Measurements from ENCODE around the gene ZPR1. TPM values are rescaled to one million over a fixed set of nuclear protein-coding genes. Genes with fewer than 3 reads are reported as not detected.

Gene ZPR1
- total RNA-seq, 4 donors from 2014 or later: 4.1 to 43.1 (median 22.3) TPM

- intact Hi-C loops (cut with DNase I; ENCODE audit: low total_unique reads): no loop called here
- no peak for DNase-seq
- Histone ChIP-seq H3K9me3 (no peaks in the 10 kb centered on the region), H3K27me3 (no peaks in the 10 kb centered on the region), H3K36me3 (no peaks in the 10 kb centered on the region), H3K4me3 (no peak overlapping the region), H3K4me1 (no peaks in the 10 kb centered on the region), H3K27ac (no peak overlapping the region)
- TF ChIP-seq POLR2A (IDR thresholded peaks at IDR 0.05) (no peak), CTCF (IDR thresholded peaks at IDR 0.05) (no peak)
Observed at GRCh38 chr11:116733043-116733755, 54.6 kb downstream of the ZPR1 start.

GRCh38 chr11:116732271-116733042 is 55.4 kb downstream of the ZPR1 start:
- peak; percentile 33 to 41 for DNase-seq
- TF ChIP-seq POLR2A (IDR thresholded peaks at IDR 0.05) (no peak), CTCF (IDR thresholded peaks at IDR 0.05) (peak; percentile 54 to 66 (median 60))
- no peaks in the 10 kb centered on the region for H3K36me3 ChIP-seq
- no peaks in the 10 kb centered on the region for H3K4me1 ChIP-seq
- no peaks in the 10 kb centered on the region for H3K9me3 ChIP-seq
- H3K27me3 ChIP-seq: no peaks in the 10 kb centered on the region
- H3K4me3 ChIP-seq: no peak overlapping the region
- H3K27ac ChIP-seq: no peak overlapping the region
- intact Hi-C loops (cut with DNase I; ENCODE audit: low total_unique reads): no loop called here

GRCh38 chr11:116731821-116732220 is 56.0 kb downstream of the ZPR1 start:
- no peaks in the 10 kb centered on the region for H3K27me3 ChIP-seq
- H3K36me3 ChIP-seq: no peaks in the 10 kb centered on the region
- no peaks in the 10 kb centered on the region for H3K4me1 ChIP-seq
- TF ChIP-seq POLR2A (IDR thresholded peaks at IDR 0.05): no peak
- no peak for TF ChIP-seq CTCF (IDR thresholded peaks at IDR 0.05)
- H3K4me3 ChIP-seq: no peak overlapping the region
- H3K9me3 ChIP-seq: no peaks in the 10 kb centered on the region
- intact Hi-C loops (cut with DNase I; ENCODE audit: low total_unique reads): no loop called here
- H3K27ac ChIP-seq: no peak overlapping the region
- no peak for DNase-seq

GRCh38 chr11:116731097-116731761 is 56.6 kb downstream of the ZPR1 start:
- H3K27me3 ChIP-seq: no peaks in the 10 kb centered on the region
- H3K27ac ChIP-seq: no peak overlapping the region
- no peaks in the 10 kb centered on the region for H3K36me3 ChIP-seq
- intact Hi-C loops (cut with DNase I; ENCODE audit: low total_unique reads): no loop called here
- H3K4me1 ChIP-seq: no peaks in the 10 kb centered on the region
- H3K9me3 ChIP-seq: no peaks in the 10 kb centered on the region
- DNase-seq: no peak
- H3K4me3 ChIP-seq: no peak overlapping the region
- no peak for TF ChIP-seq CTCF (IDR thresholded peaks at IDR 0.05)
- TF ChIP-seq POLR2A (IDR thresholded peaks at IDR 0.05): no peak

GRCh38 chr11:116730601-116731000 is 57.2 kb downstream of the ZPR1 start:
- TF ChIP-seq CTCF (IDR thresholded peaks at IDR 0.05) (no peak), POLR2A (IDR thresholded peaks at IDR 0.05) (no peak)
- Histone ChIP-seq H3K27me3 (no peaks in the 10 kb centered on the region), H3K4me1 (no peaks in the 10 kb centered on the region), H3K27ac (no peak overlapping the region), H3K9me3 (no peaks in the 10 kb centered on the region), H3K4me3 (no peak overlapping the region), H3K36me3 (no peaks in the 10 kb centered on the region)
- DNase-seq: no peak
- intact Hi-C loops (cut with DNase I; ENCODE audit: low total_unique reads): no loop called here
